ENCODE data around the gene OR2T2. TPM values are rescaled to one million over a fixed set of nuclear protein-coding genes. Genes with fewer than 3 reads are reported as not detected.
"Not testable (repeated sequence)": the region's sequence is repeated elsewhere in the genome, so short reads cannot be mapped to it uniquely, and the experiment has no call there.

OR2T2 gene
- total and polyA plus RNA-seq, 2 of the 8 experiments (the other 6 are each of a cell fraction or from before 2014, with no cell fraction given): not detected

DNA sequence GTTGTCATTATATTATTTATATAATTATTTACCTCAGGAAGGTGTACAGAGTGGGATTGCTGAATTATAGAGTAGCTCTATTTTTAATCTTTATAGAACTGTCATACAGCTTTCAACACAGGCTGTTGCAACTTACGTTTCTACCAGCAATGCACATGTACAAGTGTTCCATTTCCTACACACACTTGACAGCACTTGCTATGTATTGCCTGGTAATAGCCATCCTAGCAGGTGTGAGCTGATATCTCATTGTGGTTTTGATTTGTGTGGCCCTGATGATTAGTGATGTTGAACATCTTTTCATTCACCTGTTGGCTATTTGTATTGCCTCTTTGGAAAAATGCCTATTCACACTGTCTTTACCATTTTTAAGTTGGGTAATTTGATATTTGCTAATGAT, 30.2 kb downstream of the OR2T2 start:
- H3K56ac ChIP-seq (replicated peaks; ENCODE audit: insufficient read length, low read depth, low read length); H4K8ac ChIP-seq (ENCODE audit: extremely low read depth, insufficient read depth, low read length); H3K9ac ChIP-seq (replicated peaks in 1 of 4; ENCODE audit: extremely low read depth in 1 of 4, low read depth in 3 of 4, low read length in 3 of 4); H3K79me1 ChIP-seq (ENCODE audit: low read depth, low read length); H3K27me3 ChIP-seq (replicated peaks in 1 of 4; ENCODE audit: control insufficient read depth in 3 of 4, extremely low read depth in 1 of 4, insufficient read depth in 3 of 4, low read length in 3 of 4); DNase-seq (ENCODE audit: low read depth in 1 of 2, low spot score in 2 of 2); H2AFZ ChIP-seq (ENCODE audit: low read length); H2AK5ac ChIP-seq (ENCODE audit: low read depth, low read length); H2BK15ac ChIP-seq (ENCODE audit: low read length); H3K4me1 ChIP-seq (replicated peaks in 1 of 4; ENCODE audit: control insufficient read depth in 3 of 4, insufficient read depth in 4 of 4, low read length in 3 of 4); H2BK20ac ChIP-seq (ENCODE audit: low read length); H3K23me2 ChIP-seq (ENCODE audit: low read depth, low read length); H3K4me3 ChIP-seq (ENCODE audit: extremely low read depth in 1 of 4, insufficient read depth in 2 of 4, low read depth in 3 of 4, low read length in 4 of 4); POLR2A ChIA-PET (ENCODE audit: partially characterized antibody); H3K18ac ChIP-seq (ENCODE audit: extremely low read depth, low read length); H4K20me1 ChIP-seq (replicated peaks in 1 of 2; ENCODE audit: control insufficient read depth in 1 of 2, insufficient read depth in 2 of 2, low read length in 2 of 2); H3K4me2 ChIP-seq (ENCODE audit: insufficient read depth in 1 of 2, low read depth in 2 of 2, low read length in 2 of 2); FAIRE-seq; H3K36me3 ChIP-seq (ENCODE audit: control insufficient read depth in 2 of 4, insufficient read depth in 4 of 4, low read length in 3 of 4); H2BK5ac ChIP-seq (ENCODE audit: low read depth, low read length); H3K27ac ChIP-seq (ENCODE audit: low read depth, low read length); H3K79me2 ChIP-seq (ENCODE audit: control insufficient read depth in 1 of 2, insufficient read depth in 2 of 2, low read length in 2 of 2); H3K23ac ChIP-seq (ENCODE audit: insufficient read length); H3K4ac ChIP-seq (replicated peaks; ENCODE audit: insufficient read length, low read depth, low read length); H4K5ac ChIP-seq (ENCODE audit: insufficient read length, low read depth, low read length); H4K91ac ChIP-seq (replicated peaks; ENCODE audit: insufficient read length, low read length); CTCF ChIA-PET (ENCODE audit: partially characterized antibody); H2BK120ac ChIP-seq (replicated peaks; ENCODE audit: low read depth, low read length); H2BK12ac ChIP-seq (ENCODE audit: low read depth, low read length); H3K14ac ChIP-seq (ENCODE audit: insufficient read length): not testable (repeated sequence)
- whole genome bisulfite sequencing, 2 experiments (ENCODE audit: extremely low coverage in 1 of 2, insufficient coverage in 1 of 2, insufficient read length in 1 of 2, insufficient replicate concordance in 2 of 2, low coverage in 1 of 2, low lambda C conversion rate in 2 of 2, missing lambda C conversion rate in 1 of 2): no CpG with 5 or more reads among the region's 1 CpG
- H3K9me3 ChIP-seq (ENCODE audit: insufficient read depth in 2 of 2, low read depth in 1 of 2, low read length in 1 of 2): peaks cover 8 to 12% of the 10 kb centered on the region in 2 experiments; a peak in 3 of 4 replicates

DNA sequence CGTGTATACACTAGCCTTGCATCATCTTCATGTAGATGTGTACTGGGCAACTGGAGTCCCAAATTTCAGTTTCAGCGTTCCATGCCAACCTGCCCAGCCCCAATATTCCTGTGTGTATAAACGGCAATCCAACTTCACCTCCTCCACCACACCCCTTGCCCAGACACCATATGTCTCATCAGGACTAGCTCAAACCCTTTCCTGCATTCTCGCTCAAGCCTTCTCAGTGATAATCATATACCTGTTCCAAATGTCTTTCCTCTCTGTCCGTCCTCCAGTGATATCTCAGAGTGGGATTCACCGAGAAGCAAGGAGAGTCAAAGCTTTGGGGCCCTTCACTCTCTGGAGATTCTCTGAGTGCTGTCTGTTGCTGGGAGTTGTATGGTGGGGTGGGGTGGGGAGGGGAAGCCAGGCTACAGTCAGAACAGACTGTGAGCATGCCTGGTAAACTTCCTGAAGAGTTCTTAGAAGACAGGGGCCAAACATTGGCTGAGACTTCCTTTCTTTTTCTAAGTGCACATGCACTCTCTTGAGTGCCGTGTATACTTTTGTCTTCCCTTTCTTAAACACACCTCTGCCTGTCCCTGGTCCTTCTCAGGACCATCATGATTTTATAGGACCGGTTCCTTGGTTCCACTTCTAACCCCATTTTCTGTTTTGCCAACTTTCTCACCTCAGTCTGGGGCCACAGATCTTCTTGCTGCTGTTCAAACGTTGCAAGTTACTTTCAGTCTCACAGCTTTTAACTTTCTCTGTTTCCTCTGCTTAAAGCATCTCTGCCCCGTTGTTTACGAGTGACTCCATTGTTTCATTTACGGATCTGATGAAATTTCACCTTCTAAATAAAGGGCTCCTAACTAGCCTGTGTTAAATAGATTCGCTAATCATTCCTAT, 36.5 kb downstream of the OR2T2 start:
- FAIRE-seq; H4K5ac ChIP-seq (ENCODE audit: insufficient read length, low read depth, low read length); POLR2A ChIA-PET (ENCODE audit: partially characterized antibody); H3K79me2 ChIP-seq (ENCODE audit: control insufficient read depth in 1 of 2, insufficient read depth in 2 of 2, low read length in 2 of 2); H3K14ac ChIP-seq (ENCODE audit: insufficient read length); H2BK120ac ChIP-seq (replicated peaks; ENCODE audit: low read depth, low read length); H3K4me1 ChIP-seq (replicated peaks in 1 of 4; ENCODE audit: control insufficient read depth in 3 of 4, insufficient read depth in 4 of 4, low read length in 3 of 4); H3K27me3 ChIP-seq (replicated peaks in 1 of 4; ENCODE audit: control insufficient read depth in 3 of 4, extremely low read depth in 1 of 4, insufficient read depth in 3 of 4, low read length in 3 of 4); H2BK20ac ChIP-seq (ENCODE audit: low read length); H3K4me3 ChIP-seq (ENCODE audit: extremely low read depth in 1 of 4, insufficient read depth in 2 of 4, low read depth in 3 of 4, low read length in 4 of 4); H3K56ac ChIP-seq (replicated peaks; ENCODE audit: insufficient read length, low read depth, low read length); H2AK5ac ChIP-seq (ENCODE audit: low read depth, low read length); H2BK5ac ChIP-seq (ENCODE audit: low read depth, low read length); H3K4me2 ChIP-seq (ENCODE audit: insufficient read depth in 1 of 2, low read depth in 2 of 2, low read length in 2 of 2); CTCF ChIA-PET (ENCODE audit: partially characterized antibody); H3K9me3 ChIP-seq (ENCODE audit: insufficient read depth in 2 of 2, low read depth in 1 of 2, low read length in 1 of 2); H3K27ac ChIP-seq (ENCODE audit: low read depth, low read length); H3K36me3 ChIP-seq (ENCODE audit: control insufficient read depth in 2 of 4, insufficient read depth in 4 of 4, low read length in 3 of 4); H4K8ac ChIP-seq (ENCODE audit: extremely low read depth, insufficient read depth, low read length); H3K23me2 ChIP-seq (ENCODE audit: low read depth, low read length); H3K23ac ChIP-seq (ENCODE audit: insufficient read length); H3K9ac ChIP-seq (replicated peaks in 1 of 4; ENCODE audit: extremely low read depth in 1 of 4, low read depth in 3 of 4, low read length in 3 of 4); H3K4ac ChIP-seq (replicated peaks; ENCODE audit: insufficient read length, low read depth, low read length); H2AFZ ChIP-seq (ENCODE audit: low read length); H2BK15ac ChIP-seq (ENCODE audit: low read length); H3K18ac ChIP-seq (ENCODE audit: extremely low read depth, low read length); H4K91ac ChIP-seq (replicated peaks; ENCODE audit: insufficient read length, low read length); H3K79me1 ChIP-seq (ENCODE audit: low read depth, low read length); H4K20me1 ChIP-seq (replicated peaks in 1 of 2; ENCODE audit: control insufficient read depth in 1 of 2, insufficient read depth in 2 of 2, low read length in 2 of 2); H2BK12ac ChIP-seq (ENCODE audit: low read depth, low read length); DNase-seq (ENCODE audit: low read depth in 1 of 2, low spot score in 2 of 2): not testable (repeated sequence)
- 68% methylated on average over 12 of the region's 13 CpGs; no CpG with 5 or more reads in 1 of the 2 experiments for WGBS, 2 experiments (ENCODE audit: extremely low coverage in 1 of 2, insufficient coverage in 1 of 2, insufficient read length in 1 of 2, insufficient replicate concordance in 2 of 2, low coverage in 1 of 2, low lambda C conversion rate in 2 of 2, missing lambda C conversion rate in 1 of 2)

Data from H1 (cell line).